Mesendoderm (in vitro differentiated cells): Measurements from ENCODE around the gene PRSS16.
"Not testable (repeated sequence)": the region's sequence is repeated elsewhere in the genome, so short reads cannot be mapped to it uniquely, and the experiment has no call there.

Experiments
- DNase-seq: peaks from one replicate; pipeline ENCODE4 v3.0.0; 2013
- H2AK5ac ChIP-seq: 2 replicates; pipeline ENCODE4 v1.6.1; 2013; ENCODE audit warnings: low read length, inconsistent platforms
- H2BK120ac ChIP-seq: 2 replicates; pipeline ENCODE4 v1.6.1; 2013; ENCODE audit warnings: low read depth, mild to moderate bottlenecking, low read length, moderate library complexity, mixed read lengths
- H2BK15ac ChIP-seq: replicated peaks from 2 replicates; pipeline ENCODE4 v1.6.1; 2013; ENCODE audit warnings: low read depth, mild to moderate bottlenecking, moderate library complexity
- H2BK5ac ChIP-seq: 2 replicates; pipeline ENCODE4 v1.6.1; 2013; ENCODE audit warnings: low read length, inconsistent platforms
- H3K18ac ChIP-seq: 2 replicates; pipeline ENCODE4 v1.6.1; 2013; ENCODE audit warnings: mild to moderate bottlenecking, low read length, mixed read lengths
- H3K23ac ChIP-seq: one replicate; pipeline ENCODE4 v1.6.1; 2013; ENCODE audit warnings: low read length
- H3K27ac ChIP-seq: 2 replicates; pipeline ENCODE4 v1.5.1; 2013; ENCODE audit warnings: low read depth, mild to moderate bottlenecking, inconsistent platforms, low read length, moderate library complexity
- H3K27me3 ChIP-seq: 2 replicates; pipeline ENCODE4 v1.6.1; 2013; ENCODE audit warnings: low read length, control low read depth, mild to moderate bottlenecking, inconsistent platforms; ENCODE audit not compliant: insufficient read depth, poor library complexity
- H3K36me3 ChIP-seq: 2 replicates; pipeline ENCODE4 v1.6.1; 2013; ENCODE audit warnings: low read length, inconsistent platforms; ENCODE audit not compliant: control insufficient read depth, insufficient read depth
- H3K4ac ChIP-seq: one replicate; pipeline ENCODE4 v1.6.1; 2013; ENCODE audit warnings: low read depth, mild to moderate bottlenecking, low read length, moderate library complexity
- H3K4me1 ChIP-seq: 2 replicates; pipeline ENCODE4 v1.6.1; 2013; ENCODE audit warnings: low read depth, low read length, inconsistent platforms; ENCODE audit not compliant: control insufficient read depth
- H3K4me2 ChIP-seq: 2 replicates; pipeline ENCODE4 v1.6.1; 2013; ENCODE audit warnings: low read length
- H3K4me3 ChIP-seq: 2 replicates; pipeline ENCODE4 v1.5.1; 2013; ENCODE audit warnings: mild to moderate bottlenecking, low read length
- H3K56ac ChIP-seq: one replicate; pipeline ENCODE4 v1.6.1; 2013; ENCODE audit warnings: low read length
- H3K79me1 ChIP-seq: 2 replicates; pipeline ENCODE4 v1.6.1; 2013; ENCODE audit warnings: low read length, inconsistent platforms
- H3K79me2 ChIP-seq: 2 replicates; pipeline ENCODE4 v1.6.1; 2013; ENCODE audit warnings: mild to moderate bottlenecking, low read length; ENCODE audit not compliant: control insufficient read depth, insufficient read depth
- H3K9ac ChIP-seq: 2 replicates; pipeline ENCODE4 v1.6.1; 2013; ENCODE audit warnings: low read length, inconsistent platforms
- H4K5ac ChIP-seq: one replicate; pipeline ENCODE4 v1.6.1; 2013; ENCODE audit warnings: low read length
- H4K8ac ChIP-seq: one replicate; pipeline ENCODE4 v1.6.1; 2013; ENCODE audit warnings: low read depth, mild to moderate bottlenecking, control low read depth, low read length, moderate library complexity
- WGBS: extraction: QIAGEN DNeasy Blood & Tissue Kit; methylation state at CpG from one replicate; pipeline ENCODE4 v1.1.7; 2013; ENCODE audit warnings: low lambda C conversion rate, missing lambda C conversion rate; ENCODE audit not compliant: insufficient coverage; ENCODE audit errors: extremely low coverage; 5-methylcytosine and 5-hydroxymethylcytosine counted together

Gene PRSS16

GRCh38 chr6:27260369-27260768, 12.9 kb downstream of the PRSS16 start:
- Histone ChIP-seq H2BK5ac (no peak overlapping the region), H2AK5ac (no peak overlapping the region), H3K79me2 (no peaks in the 10 kb centered on the region), H3K23ac (no peak overlapping the region), H3K4me1 (no peaks in the 10 kb centered on the region), H2BK120ac (no peak overlapping the region), H3K4me2 (peak overlapping the region; percentile 35), H4K5ac (no peak overlapping the region), H4K8ac (no peak overlapping the region), H3K4me3 (peak overlapping the region; percentile 44), H3K4ac (no peak overlapping the region), H3K18ac (peak overlapping the region; percentile 22), H3K36me3 (no peaks in the 10 kb centered on the region), H3K9ac (peak overlapping the region; percentile 63), H3K27me3 (no peaks in the 10 kb centered on the region), H3K27ac (no peak overlapping the region), H2BK15ac (no peak overlapping the region), H3K56ac (peak overlapping the region; percentile 65), H3K79me1 (no peaks in the 10 kb centered on the region)
- WGBS = no CpG with 5 or more reads among the region's 21 CpGs
- peak; percentile 76 for DNase-seq

- Histone ChIP-seq H3K56ac (peak overlapping the region; percentile 64), H4K5ac (no peak overlapping the region), H3K36me3 (no peaks in the 10 kb centered on the region), H3K4ac (no peak overlapping the region), H3K18ac (peak overlapping the region; percentile 60), H3K9ac (peak overlapping the region; percentile 63), H2BK15ac (no peak overlapping the region), H3K4me2 (peak overlapping the region; percentile 75), H3K4me1 (no peaks in the 10 kb centered on the region), H2AK5ac (no peak overlapping the region), H3K23ac (no peak overlapping the region), H3K27ac (no peak overlapping the region), H3K4me3 (peak overlapping the region; percentile 46), H3K27me3 (no peaks in the 10 kb centered on the region), H3K79me1 (no peaks in the 10 kb centered on the region), H2BK120ac (no peak overlapping the region), H4K8ac (no peak overlapping the region), H2BK5ac (no peak overlapping the region), H3K79me2 (no peaks in the 10 kb centered on the region)
- WGBS = no CpG with 5 or more reads among the region's 30 CpGs
- peak; percentile 66 for DNase-seq
Observed at GRCh38 chr6:27260836-27261375, 13.4 kb downstream of the PRSS16 start.

GRCh38 chr6:27263886-27264285, 16.4 kb downstream of the PRSS16 start:
- H3K4me2 ChIP-seq = no peak overlapping the region
- no peak overlapping the region for H4K8ac ChIP-seq
- H3K4ac ChIP-seq = no peak overlapping the region
- no peak overlapping the region for H2BK120ac ChIP-seq
- no peaks in the 10 kb centered on the region for H3K36me3 ChIP-seq
- no peaks in the 10 kb centered on the region for H3K79me2 ChIP-seq
- H3K27ac ChIP-seq = no peak overlapping the region
- no peaks in the 10 kb centered on the region for H3K79me1 ChIP-seq
- no peak overlapping the region for H3K23ac ChIP-seq
- H3K56ac ChIP-seq = no peak overlapping the region
- H3K9ac ChIP-seq = no peak overlapping the region
- H2AK5ac ChIP-seq = no peak overlapping the region
- no peaks in the 10 kb centered on the region for H3K4me1 ChIP-seq
- no peak overlapping the region for H3K18ac ChIP-seq
- WGBS = no CpG with 5 or more reads among the region's 8 CpGs
- no peak overlapping the region for H3K4me3 ChIP-seq
- DNase-seq = no peak
- H2BK15ac ChIP-seq = no peak overlapping the region
- no peaks in the 10 kb centered on the region for H3K27me3 ChIP-seq
- no peak overlapping the region for H2BK5ac ChIP-seq
- no peak overlapping the region for H4K5ac ChIP-seq

- H3K79me2 ChIP-seq, H2BK5ac ChIP-seq, H3K27me3 ChIP-seq, H3K18ac ChIP-seq, H3K4me2 ChIP-seq, H3K23ac ChIP-seq, H2AK5ac ChIP-seq, H4K5ac ChIP-seq, H3K4me1 ChIP-seq, H3K9ac ChIP-seq, H3K4me3 ChIP-seq, H2BK120ac ChIP-seq, H3K4ac ChIP-seq, H3K79me1 ChIP-seq, H3K36me3 ChIP-seq, H3K27ac ChIP-seq, H3K56ac ChIP-seq, H4K8ac ChIP-seq, DNase-seq, H2BK15ac ChIP-seq: not testable (repeated sequence)
- WGBS = no CpG with 5 or more reads among the region's 3 CpGs
Observed at GRCh38 chr6:27267003-27267402, 19.5 kb downstream of the PRSS16 start.

GRCh38 chr6:27267857-27268434, 20.4 kb downstream of the PRSS16 start:
- Histone ChIP-seq H3K27me3 (no peaks in the 10 kb centered on the region), H3K27ac (no peak overlapping the region)

GRCh38 chr6:27268803-27269202, 21.3 kb downstream of the PRSS16 start:
- no peak overlapping the region for H3K4me2 ChIP-seq
- no peak overlapping the region for H3K18ac ChIP-seq
- WGBS = no CpG with 5 or more reads among the region's 14 CpGs
- no peak overlapping the region for H3K56ac ChIP-seq
- no peaks in the 10 kb centered on the region for H3K79me2 ChIP-seq
- DNase-seq = no peak
- H2BK120ac ChIP-seq = no peak overlapping the region
- H3K23ac ChIP-seq = no peak overlapping the region
- no peak overlapping the region for H4K8ac ChIP-seq
- H2BK15ac ChIP-seq = no peak overlapping the region
- H3K4me3 ChIP-seq = no peak overlapping the region
- no peak overlapping the region for H3K27ac ChIP-seq
- H3K36me3 ChIP-seq = no peaks in the 10 kb centered on the region
- no peak overlapping the region for H3K4ac ChIP-seq
- no peaks in the 10 kb centered on the region for H3K79me1 ChIP-seq
- no peaks in the 10 kb centered on the region for H3K4me1 ChIP-seq
- H2BK5ac ChIP-seq = no peak overlapping the region
- no peak overlapping the region for H3K9ac ChIP-seq
- no peak overlapping the region for H4K5ac ChIP-seq
- no peaks in the 10 kb centered on the region for H3K27me3 ChIP-seq
- H2AK5ac ChIP-seq = no peak overlapping the region

More at GRCh38 chr6:27267857-27268434, 20.4 kb downstream of the PRSS16 start:
- no peak overlapping the region for H3K9ac ChIP-seq
- no peaks in the 10 kb centered on the region for H3K4me1 ChIP-seq
- no peak overlapping the region for H3K23ac ChIP-seq
- H3K4ac ChIP-seq = no peak overlapping the region
- no peak overlapping the region for H2BK15ac ChIP-seq
- H3K56ac ChIP-seq = no peak overlapping the region
- H2BK5ac ChIP-seq = no peak overlapping the region
- DNase-seq = no peak
- no peak overlapping the region for H3K4me3 ChIP-seq
- no peak overlapping the region for H2BK120ac ChIP-seq
- WGBS = no CpG with 5 or more reads among the region's 22 CpGs
- no peaks in the 10 kb centered on the region for H3K36me3 ChIP-seq
- no peak overlapping the region for H4K5ac ChIP-seq
- H4K8ac ChIP-seq = no peak overlapping the region
- H3K18ac ChIP-seq = no peak overlapping the region
- H2AK5ac ChIP-seq = no peak overlapping the region
- H3K79me1 ChIP-seq = no peaks in the 10 kb centered on the region
- no peaks in the 10 kb centered on the region for H3K79me2 ChIP-seq
- no peak overlapping the region for H3K4me2 ChIP-seq
